Measurements from ENCODE around the gene GBX2. TPM values are rescaled to one million over a fixed set of nuclear protein-coding genes. Genes with fewer than 3 reads are reported as not detected.

GBX2 gene
- total and polyA plus RNA-seq, 2 experiments from 2014 or later, result not detected

GRCh38 chr2:236195726-236196125 lies 27.5 kb upstream of the GBX2 start:
- Histone ChIP-seq H3K9ac (no peak overlapping the region), H3K79me2 (ENCODE audit: insufficient read depth) (no peaks in the 10 kb centered on the region), H4K20me1 (ENCODE audit: insufficient read depth) (no peaks in the 10 kb centered on the region), H3K4me2 (ENCODE audit: unreplicated experiment) (no peak overlapping the region), H3K27me3 (replicated peaks; ENCODE audit: insufficient read depth) (peaks cover 6% of the 10 kb centered on the region), H3K9me2 (ENCODE audit: insufficient read depth) (no peaks in the 10 kb centered on the region), H3K4me1 (ENCODE audit: insufficient read depth) (no peaks in the 10 kb centered on the region), H3K9me3 (ENCODE audit: low read depth) (no peaks in the 10 kb centered on the region), H2AFZ (no peak overlapping the region), H3K36me3 (ENCODE audit: low read depth) (no peaks in the 10 kb centered on the region), H3K4me3 (no peak overlapping the region), H3F3A (ENCODE audit: insufficient read depth) (no peaks in the 10 kb centered on the region), H3K27ac (no peak overlapping the region)
- in situ Hi-C loops (cut with MboI), result loop anchor here (25.0 kb wide), 1 partner anchor 1058 kb away; no protein-coding TSS in a partner anchor
- TF ChIP-seq EZH2phosphoT487 (IDR thresholded peaks at IDR 0.05; ENCODE audit: insufficient read depth, low read depth) (no peak), EZH2 (IDR thresholded peaks at IDR 0.05; ENCODE audit: insufficient read depth, poor library complexity, severe bottlenecking) (no peak)
- no peak for DNase-seq
- 77 to 85% methylated on average over 12 of the region's 12 CpGs for WGBS, 2 experiments (ENCODE audit: low coverage in 1 of 2, low lambda C conversion rate in 2 of 2, missing lambda C conversion rate in 2 of 2)

GRCh38 chr2:236194786-236195185 lies 26.6 kb upstream of the GBX2 start:
- Histone ChIP-seq H3K27me3 (replicated peaks; ENCODE audit: insufficient read depth) (peaks cover 6% of the 10 kb centered on the region), H3K4me2 (ENCODE audit: unreplicated experiment) (no peak overlapping the region), H3K9me3 (ENCODE audit: low read depth) (no peaks in the 10 kb centered on the region), H3F3A (ENCODE audit: insufficient read depth) (no peaks in the 10 kb centered on the region), H3K36me3 (ENCODE audit: low read depth) (no peaks in the 10 kb centered on the region), H3K79me2 (ENCODE audit: insufficient read depth) (no peaks in the 10 kb centered on the region), H3K4me3 (no peak overlapping the region), H3K4me1 (ENCODE audit: insufficient read depth) (no peaks in the 10 kb centered on the region), H3K9ac (no peak overlapping the region), H3K27ac (no peak overlapping the region), H3K9me2 (ENCODE audit: insufficient read depth) (no peaks in the 10 kb centered on the region), H2AFZ (no peak overlapping the region), H4K20me1 (ENCODE audit: insufficient read depth) (no peaks in the 10 kb centered on the region)
- in situ Hi-C loops (cut with MboI), result loop anchor here (25.0 kb wide), 1 partner anchor 1057 kb away; no protein-coding TSS in a partner anchor
- WGBS, 2 experiments (ENCODE audit: low coverage in 1 of 2, low lambda C conversion rate in 2 of 2, missing lambda C conversion rate in 2 of 2), result 75 to 81% methylated on average over 12 of the region's 12 CpGs
- no peak for DNase-seq
- TF ChIP-seq EZH2phosphoT487 (IDR thresholded peaks at IDR 0.05; ENCODE audit: insufficient read depth, low read depth) (no peak), EZH2 (IDR thresholded peaks at IDR 0.05; ENCODE audit: insufficient read depth, poor library complexity, severe bottlenecking) (no peak)

- in situ Hi-C loops (cut with MboI), result loop anchor here (25.0 kb wide), 1 partner anchor 1056 kb away; no protein-coding TSS in a partner anchor
Measured at GRCh38 chr2:236193026-236193425, 24.8 kb upstream of the GBX2 start.

GRCh38 chr2:236190674-236191073 lies 22.5 kb upstream of the GBX2 start:
- Histone ChIP-seq H3F3A (ENCODE audit: insufficient read depth) (no peaks in the 10 kb centered on the region), H3K9me3 (ENCODE audit: low read depth) (no peaks in the 10 kb centered on the region), H3K27me3 (replicated peaks; ENCODE audit: insufficient read depth) (no peaks in the 10 kb centered on the region), H3K4me2 (ENCODE audit: unreplicated experiment) (no peak overlapping the region), H2AFZ (no peak overlapping the region), H3K4me3 (no peak overlapping the region), H3K79me2 (ENCODE audit: insufficient read depth) (no peaks in the 10 kb centered on the region), H3K4me1 (ENCODE audit: insufficient read depth) (no peaks in the 10 kb centered on the region), H3K9me2 (ENCODE audit: insufficient read depth) (no peaks in the 10 kb centered on the region), H3K27ac (no peak overlapping the region), H3K36me3 (ENCODE audit: low read depth) (no peaks in the 10 kb centered on the region), H4K20me1 (ENCODE audit: insufficient read depth) (no peaks in the 10 kb centered on the region), H3K9ac (no peak overlapping the region)
- WGBS, 2 experiments (ENCODE audit: low coverage in 1 of 2, low lambda C conversion rate in 2 of 2, missing lambda C conversion rate in 2 of 2), result 61 to 65% methylated on average over 2 of the region's 2 CpGs
- TF ChIP-seq EZH2 (IDR thresholded peaks at IDR 0.05; ENCODE audit: insufficient read depth, poor library complexity, severe bottlenecking) (no peak), EZH2phosphoT487 (IDR thresholded peaks at IDR 0.05; ENCODE audit: insufficient read depth, low read depth) (no peak)
- in situ Hi-C loops (cut with MboI), result loop anchor here (25.0 kb wide), 1 partner anchor 1053 kb away; no protein-coding TSS in a partner anchor
- DNase-seq, result no peak

More at GRCh38 chr2:236193026-236193425, 24.8 kb upstream of the GBX2 start:
- H3K4me2 ChIP-seq (ENCODE audit: unreplicated experiment), result no peak overlapping the region
- H3K4me1 ChIP-seq (ENCODE audit: insufficient read depth), result no peaks in the 10 kb centered on the region
- TF ChIP-seq EZH2phosphoT487 (IDR thresholded peaks at IDR 0.05; ENCODE audit: insufficient read depth, low read depth), result no peak
- TF ChIP-seq EZH2 (IDR thresholded peaks at IDR 0.05; ENCODE audit: insufficient read depth, poor library complexity, severe bottlenecking), result no peak
- H3F3A ChIP-seq (ENCODE audit: insufficient read depth), result no peaks in the 10 kb centered on the region
- H2AFZ ChIP-seq, result no peak overlapping the region
- no peak overlapping the region for H3K27ac ChIP-seq
- H3K79me2 ChIP-seq (ENCODE audit: insufficient read depth), result no peaks in the 10 kb centered on the region
- WGBS, 2 experiments (ENCODE audit: low coverage in 1 of 2, low lambda C conversion rate in 2 of 2, missing lambda C conversion rate in 2 of 2), result 61 to 67% methylated on average over 10 of the region's 10 CpGs
- no peak for DNase-seq
- no peak overlapping the region for H3K4me3 ChIP-seq
- H3K27me3 ChIP-seq (replicated peaks; ENCODE audit: insufficient read depth), result no peaks in the 10 kb centered on the region
- no peak overlapping the region for H3K9ac ChIP-seq
- H3K36me3 ChIP-seq (ENCODE audit: low read depth), result no peaks in the 10 kb centered on the region
- H4K20me1 ChIP-seq (ENCODE audit: insufficient read depth), result no peaks in the 10 kb centered on the region
- H3K9me3 ChIP-seq (ENCODE audit: low read depth), result no peaks in the 10 kb centered on the region
- no peaks in the 10 kb centered on the region for H3K9me2 ChIP-seq (ENCODE audit: insufficient read depth)
